Cardiac muscle cell (in vitro differentiated cells and primary cell): ENCODE data around the gene MYO1H. TPM values are rescaled to one million over a fixed set of nuclear protein-coding genes. Genes with fewer than 3 reads are reported as not detected.
A peak's percentile ranks its signal among the peaks of the same experiment; 100 is the strongest.
"Not testable (repeated sequence)": the region's sequence is repeated elsewhere in the genome, so short reads cannot be mapped to it uniquely, and the experiment has no call there.

Source experiments
- DNase-seq, 2 donors: peaks; one replicate each; pipeline versions ENCODE4 v3.0.0 to v3.0.0-alpha.2; 2010 to 2017; ENCODE audit warnings: low read depth in 1 of 2, low spot score in 1 of 2
- H3K27ac ChIP-seq: fragments of 200-600 bp; sonication (generic); 2 replicates; pipeline ENCODE4 v1.5.1; 2016
- H3K27me3 ChIP-seq: fragments of 200-600 bp; sonication (generic); 2 replicates; pipeline ENCODE4 v1.6.0; 2016; ENCODE audit warnings: control low read depth
- H3K36me3 ChIP-seq: fragments of 200-600 bp; sonication (generic); 2 replicates; pipeline ENCODE4 v1.5.1; 2016; ENCODE audit warnings: control low read depth
- H3K4me1 ChIP-seq: fragments of 200-600 bp; sonication (generic); 2 replicates; pipeline ENCODE4 v1.8.1; 2017; ENCODE audit warnings: low read depth, mild to moderate bottlenecking, mixed run types
- H3K4me3 ChIP-seq: fragments of 200-600 bp; sonication (generic); 2 replicates; pipeline ENCODE4 v1.5.1; 2016; ENCODE audit warnings: mild to moderate bottlenecking
- H3K9me3 ChIP-seq: fragments of 200-600 bp; sonication (generic); 2 replicates; pipeline ENCODE4 v1.5.1; 2017; ENCODE audit warnings: low read depth, mild to moderate bottlenecking, control low read depth
- CTCF ChIP-seq: IDR thresholded peaks from 2 replicates; pipeline ENCODE4 v1.5.1; 2012; ENCODE audit warnings: low read depth, mild to moderate bottlenecking, low read length
- polyA plus RNA-seq: library from polyadenylated mRNA; unstranded; fragments of >200 nt; fragmentation: Nextera tagmentation; extraction: Ambion mirVana; gene quantifications from 2 replicates; pipeline ENCODE4 v1.2.1, GENCODE V29; 2016
- total RNA-seq: library from RNA; depleted of rRNA; stranded (reverse); fragments of >200 nt; gene quantifications from 2 replicates; pipeline ENCODE4 v1.2.3, GENCODE V29; 2016

MYO1H gene
- total and polyA plus RNA-seq, 2 experiments from 2014 or later = not detected

GRCh38 chr12:109389146-109389545 is 41.4 kb downstream of the MYO1H start:
- no peak for DNase-seq

GRCh38 chr12:109393437-109394345 is 46.0 kb downstream of the MYO1H start:
- DNase-seq = peak; percentile 74 to 78
- TF ChIP-seq CTCF = peak; percentile 98
- no peaks in the 10 kb centered on the region for H3K27me3 ChIP-seq
- H3K4me1 ChIP-seq = no peaks in the 10 kb centered on the region
- H3K9me3 ChIP-seq = no peaks in the 10 kb centered on the region
- H3K27ac ChIP-seq = no peak overlapping the region
- H3K4me3 ChIP-seq = no peak overlapping the region
- no peaks in the 10 kb centered on the region for H3K36me3 ChIP-seq

More at GRCh38 chr12:109389146-109389545, 41.4 kb downstream of the MYO1H start:
- Histone ChIP-seq H3K9me3 (no peaks in the 10 kb centered on the region), H3K27ac (no peak overlapping the region), H3K36me3 (no peaks in the 10 kb centered on the region), H3K4me1 (no peaks in the 10 kb centered on the region), H3K4me3 (no peak overlapping the region), H3K27me3 (no peaks in the 10 kb centered on the region)
- no peak for TF ChIP-seq CTCF

- no peak overlapping the region for H3K4me3 ChIP-seq
Measured at GRCh38 chr12:109394891-109395290, 47.2 kb downstream of the MYO1H start.

GRCh38 chr12:109404841-109405240 is 57.1 kb downstream of the MYO1H start:
- not testable (repeated sequence) for H3K4me3 ChIP-seq, H3K27ac ChIP-seq, H3K4me1 ChIP-seq, H3K9me3 ChIP-seq, H3K36me3 ChIP-seq, DNase-seq
- H3K27me3 ChIP-seq = peaks cover 25% of the 10 kb centered on the region

More at GRCh38 chr12:109394891-109395290, 47.2 kb downstream of the MYO1H start:
- no peak for DNase-seq
- H3K36me3 ChIP-seq = no peaks in the 10 kb centered on the region
- no peak for TF ChIP-seq CTCF
- H3K4me1 ChIP-seq = no peaks in the 10 kb centered on the region
- H3K27me3 ChIP-seq = no peaks in the 10 kb centered on the region
- no peak overlapping the region for H3K27ac ChIP-seq
- H3K9me3 ChIP-seq = no peaks in the 10 kb centered on the region

- not testable (repeated sequence) for H3K4me1 ChIP-seq, DNase-seq, H3K36me3 ChIP-seq, H3K4me3 ChIP-seq, H3K9me3 ChIP-seq, H3K27ac ChIP-seq
- peaks cover 18% of the 10 kb centered on the region for H3K27me3 ChIP-seq
Measured at GRCh38 chr12:109406147-109406546, 58.4 kb downstream of the MYO1H start.

- Histone ChIP-seq H3K9me3 (no peaks in the 10 kb centered on the region), H3K4me1 (no peaks in the 10 kb centered on the region), H3K27ac (no peak overlapping the region), H3K27me3 (no peaks in the 10 kb centered on the region), H3K4me3 (no peak overlapping the region), H3K36me3 (no peaks in the 10 kb centered on the region)
- no peak for DNase-seq
- no peak for TF ChIP-seq CTCF
Measured at GRCh38 chr12:109418848-109419480, 71.3 kb downstream of the MYO1H start.
